ENCODE data around the gene EOLA1.
A peak's percentile ranks its signal among the peaks of the same experiment; 100 is the strongest.
"Not testable (repeated sequence)": the region's sequence is repeated elsewhere in the genome, so short reads cannot be mapped to it uniquely, and the experiment has no call there.

Gene EOLA1

DNA sequence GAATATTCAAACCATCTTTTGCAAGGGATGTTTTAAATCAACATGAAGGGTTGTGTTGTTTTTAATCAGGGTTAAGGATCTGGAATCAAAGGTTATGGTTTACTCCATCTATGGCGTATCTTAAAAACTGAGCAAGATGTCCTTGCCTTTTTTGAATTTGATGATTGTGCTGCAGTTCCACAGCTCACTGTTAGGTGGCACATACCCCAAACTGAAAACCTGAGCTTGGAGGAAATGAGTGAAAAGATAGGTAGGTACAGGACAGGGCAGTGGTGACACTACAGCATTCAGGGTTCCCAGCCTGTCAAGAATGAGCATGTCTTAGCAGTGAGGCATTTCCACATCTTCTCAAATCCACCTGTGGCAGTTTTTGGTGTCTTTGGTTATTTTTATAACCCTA lies 13.1 kb upstream of the EOLA1 start:
- DNase-seq (ENCODE audit: low read depth), result no peak
- no peak overlapping the region for H3K4me3 ChIP-seq (ENCODE audit: low read depth, low read length)

DNA sequence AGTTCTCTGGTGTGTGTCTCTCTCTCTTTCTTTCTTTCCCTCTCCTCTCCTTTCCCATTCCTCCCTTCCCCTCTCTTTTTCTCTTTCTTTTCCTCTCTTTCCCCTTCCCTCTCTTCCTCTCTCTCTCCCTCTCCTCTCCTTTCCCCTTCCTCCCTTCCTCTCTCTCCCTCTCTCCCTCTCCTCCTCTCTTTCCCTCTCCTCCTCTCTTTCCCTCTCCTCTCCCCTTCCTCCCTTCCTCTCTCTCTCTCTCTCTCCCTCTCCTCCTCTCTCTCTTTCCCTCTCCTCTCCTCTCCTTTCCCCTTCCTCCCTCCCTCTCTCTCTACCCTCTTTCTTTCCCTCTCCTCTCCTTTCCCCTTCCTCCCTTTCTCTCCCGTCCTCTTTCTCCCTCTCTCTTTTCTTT lies 12.4 kb upstream of the EOLA1 start:
- H3K4me3 ChIP-seq (ENCODE audit: low read depth, low read length), result no peak overlapping the region
- no peak for DNase-seq (ENCODE audit: low read depth)
- no peak for TF ChIP-seq CTCF (IDR thresholded peaks at IDR 0.05; ENCODE audit: low read depth, low read length, missing control alignments)

More for the DNA sequence above, 13.1 kb upstream of the EOLA1 start:
- peak; percentile 50 for TF ChIP-seq CTCF (IDR thresholded peaks at IDR 0.05; ENCODE audit: low read depth, low read length, missing control alignments)

DNA sequence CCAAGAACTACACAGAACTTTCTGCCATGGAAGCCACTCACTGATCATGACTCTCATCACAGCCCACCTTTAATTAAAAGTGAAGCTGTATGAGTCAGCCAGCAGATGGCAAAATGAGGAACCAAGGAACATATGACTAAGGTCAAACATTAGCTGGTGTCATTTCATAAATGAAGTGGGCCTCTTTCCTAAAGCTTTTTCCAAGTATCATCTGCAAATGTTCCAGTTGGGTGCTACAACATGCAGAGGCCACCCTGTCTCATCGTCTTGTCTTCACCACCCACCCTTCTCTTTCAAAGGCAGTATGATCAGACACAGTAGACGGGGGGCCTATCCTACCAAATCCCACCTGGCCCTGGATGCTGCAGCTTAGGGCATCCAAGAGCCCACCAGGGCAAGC lies 9.2 kb upstream of the EOLA1 start:
- TF ChIP-seq CTCF (IDR thresholded peaks at IDR 0.05; ENCODE audit: low read depth, low read length, missing control alignments), result no peak
- no peak overlapping the region for H3K4me3 ChIP-seq (ENCODE audit: low read depth, low read length)
- no peak for DNase-seq (ENCODE audit: low read depth)

DNA sequence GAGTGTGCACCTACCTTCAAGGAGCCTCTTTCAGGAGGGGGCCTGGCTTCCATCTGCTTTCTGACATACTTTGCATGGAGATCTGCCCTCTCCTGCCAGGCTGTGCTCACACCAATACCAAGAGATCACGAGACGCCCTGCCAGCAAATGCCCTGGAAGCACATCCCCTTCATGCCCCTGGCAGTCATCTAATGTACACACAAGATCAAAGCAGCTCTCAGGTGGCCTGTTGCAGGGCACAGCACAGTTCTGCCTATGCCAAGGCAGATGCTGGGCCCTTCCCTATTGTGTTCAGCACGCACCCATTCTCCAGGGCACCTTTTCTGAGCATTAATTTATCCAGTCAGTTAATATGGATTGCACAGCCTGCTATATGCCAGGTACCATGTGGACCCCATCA lies 7.9 kb upstream of the EOLA1 start:
- not testable (repeated sequence) for H3K4me3 ChIP-seq (ENCODE audit: low read depth, low read length); DNase-seq (ENCODE audit: low read depth)

DNA sequence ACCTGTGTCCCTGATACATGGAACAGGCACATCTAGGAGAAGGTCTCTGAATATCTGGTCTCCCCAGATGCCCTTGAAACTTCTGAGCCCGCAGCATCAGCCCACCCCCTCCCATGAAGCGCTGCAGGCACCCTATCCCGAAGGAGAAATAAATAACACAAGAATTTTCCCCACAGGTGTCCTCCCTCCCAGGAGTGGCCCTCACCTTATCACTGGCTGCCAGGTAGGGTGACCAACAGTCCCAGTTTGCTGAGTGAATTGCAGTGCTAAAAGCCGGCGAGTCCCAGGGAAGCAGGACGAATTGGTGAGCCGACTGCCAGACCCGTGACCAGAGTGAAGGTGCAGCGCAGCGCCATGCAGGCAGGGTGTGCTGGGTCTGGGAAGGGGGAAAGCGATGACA lies 6.8 kb upstream of the EOLA1 start:
- not testable (repeated sequence) for H3K4me3 ChIP-seq (ENCODE audit: low read depth, low read length); DNase-seq (ENCODE audit: low read depth)

- DNase-seq (ENCODE audit: low read depth); H3K4me3 ChIP-seq (ENCODE audit: low read depth, low read length): not testable (repeated sequence)
Measured at GRCh38 chrX:149534926-149535602, 5.7 kb upstream of the EOLA1 start.

DNA sequence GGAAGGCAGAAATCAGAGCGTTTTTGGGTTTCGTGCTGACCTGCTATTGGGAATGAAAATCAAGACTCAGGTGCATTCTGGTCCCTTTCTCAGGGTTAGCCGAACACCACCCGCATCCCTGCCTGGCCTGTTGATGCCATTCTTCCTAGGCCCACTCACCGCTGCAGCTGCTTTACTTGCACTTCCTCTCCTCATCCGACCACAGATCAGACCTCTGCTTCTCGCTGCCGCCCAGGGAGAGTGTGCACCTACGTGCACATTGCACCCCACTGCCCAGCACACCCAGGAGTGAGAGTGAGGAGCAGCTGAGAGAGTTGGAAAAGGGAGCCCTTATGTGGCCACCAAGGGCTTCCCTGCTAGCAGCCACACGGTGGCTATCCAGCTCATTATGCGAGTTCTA lies 3.3 kb upstream of the EOLA1 start:
- not testable (repeated sequence) for H3K4me3 ChIP-seq (ENCODE audit: low read depth, low read length); DNase-seq (ENCODE audit: low read depth)

DNA sequence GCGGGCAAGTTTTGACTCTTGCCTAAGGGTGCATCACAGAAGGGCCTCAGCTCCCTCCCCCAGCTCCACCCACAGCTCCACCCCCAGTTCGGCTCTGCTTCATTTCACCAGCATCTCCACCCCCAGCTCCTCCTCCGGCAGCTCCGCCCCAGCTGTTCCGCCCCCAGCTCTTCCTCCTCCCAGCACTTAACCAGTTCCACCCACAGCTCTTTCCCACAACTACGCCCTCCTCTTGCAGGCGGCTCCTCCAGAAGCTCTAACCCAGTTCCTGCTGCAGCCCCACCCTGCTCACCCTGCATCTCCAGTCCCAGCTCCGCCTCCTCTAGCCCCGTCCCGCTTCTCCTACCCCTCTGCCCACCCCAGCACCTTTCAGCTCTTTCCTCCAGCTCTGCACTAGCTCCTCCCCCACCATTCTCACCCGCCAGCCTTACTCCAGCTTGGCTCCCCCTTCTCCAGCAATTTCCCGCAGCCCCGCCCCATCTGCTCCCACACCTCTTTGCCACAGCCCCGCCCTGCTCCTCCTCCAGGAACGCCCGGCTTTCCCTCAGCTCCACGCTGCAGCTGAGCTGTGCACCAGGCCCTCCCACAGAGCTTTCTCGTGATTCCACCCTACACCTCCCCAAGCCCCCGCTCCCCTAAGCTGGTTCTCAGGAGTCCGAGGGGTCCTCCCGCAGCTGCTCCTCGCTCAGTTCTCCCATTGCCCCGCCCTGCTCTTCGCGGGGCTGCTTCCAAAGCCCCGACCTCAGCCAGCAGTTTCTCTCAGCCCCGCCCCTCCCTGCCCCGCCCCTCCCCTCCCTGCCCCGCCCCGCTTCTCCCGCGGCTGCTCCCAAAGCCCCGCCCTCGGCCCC lies 1.3 kb upstream of the EOLA1 start:
- DNase-seq (ENCODE audit: low read depth), result peak; percentile 88
- no peak for TF ChIP-seq CTCF (IDR thresholded peaks at IDR 0.05; ENCODE audit: low read depth, low read length, missing control alignments)
- peak overlapping the region; percentile 59 for H3K4me3 ChIP-seq (ENCODE audit: low read depth, low read length)

DNA sequence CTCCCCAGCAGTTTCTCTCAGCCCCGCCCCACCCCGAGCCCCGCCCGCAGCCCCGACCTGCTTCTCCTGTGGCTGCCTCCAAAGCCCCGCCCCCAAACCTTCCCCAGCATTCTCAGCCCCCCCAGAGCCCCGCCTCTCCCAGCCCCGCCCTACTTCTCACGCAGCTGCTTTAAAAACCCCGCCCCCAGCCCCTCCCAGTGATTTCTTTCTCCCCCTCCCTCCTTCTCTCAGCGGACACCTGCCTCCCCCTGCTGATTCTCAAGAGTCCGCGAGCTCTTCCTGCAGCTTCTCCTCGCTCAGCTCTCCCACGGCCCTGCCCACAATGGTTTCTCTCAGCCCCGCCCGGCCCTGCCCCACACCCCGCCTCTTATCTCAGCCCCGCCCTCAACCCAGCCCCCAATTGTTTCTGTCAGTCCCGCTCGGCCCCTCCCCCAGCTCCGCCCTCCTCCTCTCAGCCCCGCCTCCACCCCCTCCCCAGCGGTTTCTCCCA lies 636 bp upstream of the EOLA1 start:
- TF ChIP-seq CTCF (IDR thresholded peaks at IDR 0.05; ENCODE audit: low read depth, low read length, missing control alignments), result no peak
- DNase-seq (ENCODE audit: low read depth), result peak; percentile 60
- H3K4me3 ChIP-seq (ENCODE audit: low read depth, low read length), result peak overlapping the region; percentile 75

Data from GM12864 (cell line).